Left ventricle myocardium superior (tissue), 1 donor: Measurements from ENCODE around the gene LUM. TPM values are rescaled to one million over a fixed set of nuclear protein-coding genes. Genes with fewer than 3 reads are reported as not detected.

Experiments
- ATAC-seq: fragments of 200-7000 bp; cut with Tn5 transposase; one replicate; pipeline ENCODE4 v1.9.1; 2020; ENCODE audit warnings: mild to moderate bottlenecking, moderate library complexity
- DNase-seq: peaks from one replicate; pipeline ENCODE4 v3.0.0-alpha.2; 2020
- intact Hi-C: fragments of 100-400 bp; cut with micrococcal nuclease; formaldehyde crosslinking; loops from one replicate; pipeline ENCODE4 v1.11.0; 2022
- total RNA-seq: library from RNA; stranded (reverse); fragmentation: NEBNext Ultra II Directional; extraction: Animal tissue kit (Norgen Biotek cat#: 25700); gene quantifications from one replicate; pipeline ENCODE4 v1.2.1, GENCODE V29; 2021
- donor health status: DM: no; HTN: yes; CAD: no; lungs with severe emphysema.

Gene LUM
- total RNA-seq, 1 donor from 2014 or later: 52.0 TPM

DNA sequence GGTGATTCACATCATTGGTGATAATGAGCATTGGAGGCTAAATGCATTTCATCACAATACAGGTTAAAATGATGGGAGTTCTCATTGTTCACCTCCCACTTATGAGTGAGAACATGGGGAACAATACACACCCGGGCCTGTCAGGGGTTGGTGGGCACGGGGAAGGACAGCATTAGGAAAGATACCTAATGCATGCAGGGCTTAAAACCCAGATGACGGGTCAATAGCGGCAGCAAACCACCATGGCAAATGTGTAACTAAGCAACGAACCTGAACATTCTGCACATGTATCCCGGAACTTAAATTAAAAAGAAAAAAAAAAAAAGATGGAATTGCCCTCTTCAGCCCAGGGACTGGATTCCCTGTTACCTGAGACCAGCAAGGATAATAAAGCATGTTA, 2.3 kb upstream of the LUM start:
- intact Hi-C loops: no loop called here
- DNase-seq (no peak), ATAC-seq (no peak)

DNA sequence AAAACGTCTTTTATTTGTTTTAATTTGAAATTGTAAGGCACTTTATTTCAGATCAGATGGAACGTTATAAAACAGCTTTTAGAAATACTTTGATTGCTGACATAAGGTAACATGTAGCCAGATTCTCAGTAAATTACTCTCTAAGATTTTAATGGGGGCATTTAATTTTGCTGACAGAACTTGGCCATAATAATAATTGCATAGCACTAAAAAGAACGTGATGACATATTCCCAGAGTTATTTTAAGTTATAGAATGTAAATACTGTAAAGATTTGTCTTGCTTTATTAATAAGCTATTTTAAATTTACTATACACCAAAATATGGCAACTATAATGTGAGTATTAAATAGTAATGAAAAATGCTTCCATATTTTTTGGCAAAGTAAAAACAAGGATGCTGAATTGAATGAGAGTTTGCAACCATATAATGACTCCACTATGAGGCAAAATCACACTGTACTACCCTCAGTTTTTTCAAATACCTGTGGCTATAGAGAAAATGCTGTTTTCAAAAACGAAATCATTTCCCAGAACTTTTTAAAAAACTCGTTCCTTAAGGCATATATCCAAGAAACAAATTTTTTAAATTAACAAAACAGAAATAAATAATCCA, 876 bp downstream of the LUM start:
- intact Hi-C loops: no loop called here
- DNase-seq (no peak), ATAC-seq (no peak)

DNA sequence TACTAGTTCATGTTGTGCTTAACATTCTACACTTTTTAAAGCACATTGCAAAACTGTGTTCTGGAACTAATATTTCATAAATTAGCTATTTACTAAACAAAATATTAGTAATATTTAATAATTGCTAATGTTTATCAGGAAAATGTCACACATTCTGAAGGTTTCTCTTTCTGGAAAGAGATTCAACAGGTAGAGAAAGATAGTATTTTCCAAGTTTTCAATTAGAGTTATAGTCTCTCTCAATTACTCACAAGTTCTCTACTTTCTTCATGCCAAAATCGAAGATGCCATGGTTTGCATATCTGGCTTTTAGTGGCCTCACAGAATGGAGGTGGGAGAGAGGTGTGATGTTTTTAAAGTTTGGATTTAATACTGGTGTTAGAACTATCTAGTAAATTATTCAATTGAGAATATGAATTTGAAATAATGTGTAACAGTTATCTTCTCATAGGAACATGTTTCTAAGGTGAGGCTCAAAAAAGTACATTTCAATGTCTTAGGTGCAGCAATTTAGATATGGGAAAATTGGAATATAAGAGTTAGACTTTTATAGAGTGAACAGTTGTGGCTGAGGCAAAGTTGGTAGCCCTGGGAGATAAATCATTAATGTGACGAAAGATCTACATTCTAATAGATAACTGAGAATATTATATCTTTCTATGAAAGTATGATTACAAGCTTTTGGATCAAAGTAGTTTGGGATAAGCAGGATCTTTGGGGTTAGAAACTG, 1.5 kb downstream of the LUM start:
- intact Hi-C loops: no loop called here
- DNase-seq (no peak), ATAC-seq (no peak)

DNA sequence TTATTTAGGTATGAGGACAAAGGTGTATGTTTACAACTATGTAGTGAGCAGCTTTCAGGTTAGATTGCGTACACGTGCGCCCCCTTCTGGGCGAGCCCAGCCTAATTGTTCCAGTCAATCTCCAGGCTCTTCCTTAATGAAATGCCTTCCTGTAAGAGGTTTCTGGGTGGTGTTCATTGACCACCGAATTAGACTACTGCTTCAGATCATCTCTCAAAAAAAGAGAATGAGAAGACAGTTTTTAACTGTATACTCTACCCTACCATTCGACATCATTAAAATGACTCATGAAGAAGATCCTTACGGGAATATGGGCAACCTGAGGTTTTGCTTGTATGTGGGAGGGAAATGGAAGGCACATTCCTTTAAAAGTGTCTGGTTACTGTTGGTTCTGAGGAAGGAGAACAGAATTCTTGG, 2.1 kb downstream of the LUM start:
- ATAC-seq (peak; percentile 86), DNase-seq (peak; percentile 87)
- intact Hi-C loops: no loop called here

DNA sequence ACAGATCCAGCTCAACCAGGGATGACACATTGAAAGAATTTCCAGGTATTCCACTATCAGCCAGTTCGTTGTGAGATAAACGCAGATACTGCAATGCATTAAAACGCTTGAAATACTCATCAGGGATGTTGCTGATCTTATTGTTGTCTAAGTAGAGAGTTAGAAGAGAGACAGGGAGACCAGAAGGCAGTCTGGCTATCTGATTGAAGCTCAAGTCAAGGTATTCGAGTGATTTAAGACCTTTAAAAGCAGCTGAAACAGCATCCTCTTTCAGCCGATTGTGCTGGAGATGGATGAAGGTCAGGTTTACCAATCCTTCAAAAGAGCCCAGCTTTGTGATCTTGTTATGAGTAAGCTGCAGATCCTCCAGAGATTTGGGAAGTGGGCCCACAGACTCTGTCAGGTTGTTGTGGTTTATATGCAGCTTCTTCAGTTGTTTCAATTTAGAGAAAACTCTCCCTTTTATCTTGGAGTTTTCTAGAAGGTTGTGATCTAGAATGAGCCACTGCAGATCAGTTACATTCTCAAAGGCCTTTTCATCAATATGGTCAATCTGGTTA, 3.0 kb downstream of the LUM start:
- no peak for DNase-seq
- ATAC-seq: no peak
- intact Hi-C loops: no loop called here

DNA sequence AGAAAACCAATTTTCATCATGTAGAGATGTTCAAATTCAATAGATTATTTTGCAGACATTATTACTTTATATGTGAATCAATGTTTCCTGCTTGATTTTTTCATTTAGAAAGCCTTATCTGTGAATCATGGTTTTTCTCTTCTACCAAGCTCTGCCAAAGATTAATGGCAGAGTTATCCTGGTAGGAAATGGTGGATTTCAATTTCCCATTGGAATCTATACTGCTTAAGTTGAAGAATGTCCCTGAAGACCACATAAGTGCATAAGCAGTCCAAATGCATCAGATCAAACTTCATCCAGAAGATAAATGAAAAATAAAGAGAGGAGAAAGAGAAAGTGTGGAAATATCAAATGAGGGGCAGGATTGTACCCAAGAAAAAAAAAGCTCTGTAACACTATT, 5.0 kb downstream of the LUM start:
- DNase-seq (no peak), ATAC-seq (no peak)
- intact Hi-C loops: no loop called here

DNA sequence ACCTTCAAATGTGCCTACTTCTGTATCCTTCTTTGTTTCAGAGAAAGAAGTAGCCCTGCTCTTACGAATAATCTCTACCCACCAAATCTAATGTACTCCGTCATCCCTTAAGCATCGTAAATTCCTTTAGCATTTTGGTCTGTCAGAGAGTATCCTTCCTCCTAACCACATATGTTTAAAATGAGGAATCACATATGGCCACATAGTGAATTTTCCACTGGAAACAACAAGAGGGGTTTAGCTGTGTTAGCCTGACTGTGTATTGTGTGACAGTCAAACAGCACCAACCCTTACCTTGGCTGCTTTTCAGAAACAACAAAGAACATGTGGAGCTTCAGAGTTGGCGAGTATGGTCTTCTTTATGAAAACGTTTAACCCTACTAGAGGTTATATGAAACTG, 5.5 kb downstream of the LUM start:
- ATAC-seq: peak; percentile 22
- intact Hi-C loops: no loop called here
- no peak for DNase-seq

DNA sequence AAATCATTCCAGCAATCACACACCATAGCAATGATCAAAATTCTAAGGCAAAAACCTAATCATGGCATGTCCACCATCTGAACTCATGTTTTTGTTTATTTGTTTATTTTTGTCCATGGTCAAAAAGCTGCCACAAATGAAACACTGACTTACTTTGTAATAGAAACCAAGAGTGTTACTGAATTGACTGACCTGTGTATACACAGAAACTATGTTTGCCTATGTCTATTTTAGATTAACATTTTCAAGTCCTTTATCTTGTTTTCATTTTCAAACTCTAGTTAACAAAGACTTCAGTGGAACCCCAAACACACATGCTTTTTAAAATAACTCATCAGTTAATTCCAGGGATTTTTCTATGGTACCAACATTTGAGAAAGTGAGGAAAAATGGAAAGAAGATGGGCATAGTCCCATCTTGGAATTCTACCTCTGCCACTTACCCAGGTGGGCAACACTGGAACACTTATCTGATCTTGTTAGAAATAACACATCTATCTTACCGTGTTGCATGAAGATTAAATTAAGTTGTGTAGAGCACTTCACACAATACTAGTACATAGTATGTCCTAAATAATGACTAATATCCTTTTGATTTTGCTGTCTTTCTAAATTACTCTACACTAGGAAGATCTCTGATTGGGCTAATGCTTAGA, 6.4 kb downstream of the LUM start:
- ATAC-seq: no peak
- no peak for DNase-seq
- intact Hi-C loops: no loop called here

DNA sequence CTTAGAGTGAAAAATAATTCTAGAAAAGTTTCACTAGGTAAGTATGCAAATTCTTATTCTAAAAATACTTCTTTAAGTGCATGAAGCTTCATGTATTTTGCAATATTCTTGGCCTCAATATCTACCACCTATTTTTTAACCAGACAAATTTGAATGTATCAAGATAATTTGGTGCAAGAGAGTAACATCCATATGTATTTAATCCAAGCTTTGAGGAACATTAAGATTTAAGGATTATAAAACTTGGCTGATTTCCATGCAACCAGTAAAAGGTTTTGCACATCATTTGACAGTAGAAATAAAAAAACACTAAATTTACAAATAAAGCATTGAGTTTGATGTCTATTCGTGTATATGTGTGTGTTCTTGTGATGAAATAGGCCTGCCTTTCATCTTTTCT, 7.7 kb downstream of the LUM start:
- no peak for ATAC-seq
- intact Hi-C loops: no loop called here
- no peak for DNase-seq

DNA sequence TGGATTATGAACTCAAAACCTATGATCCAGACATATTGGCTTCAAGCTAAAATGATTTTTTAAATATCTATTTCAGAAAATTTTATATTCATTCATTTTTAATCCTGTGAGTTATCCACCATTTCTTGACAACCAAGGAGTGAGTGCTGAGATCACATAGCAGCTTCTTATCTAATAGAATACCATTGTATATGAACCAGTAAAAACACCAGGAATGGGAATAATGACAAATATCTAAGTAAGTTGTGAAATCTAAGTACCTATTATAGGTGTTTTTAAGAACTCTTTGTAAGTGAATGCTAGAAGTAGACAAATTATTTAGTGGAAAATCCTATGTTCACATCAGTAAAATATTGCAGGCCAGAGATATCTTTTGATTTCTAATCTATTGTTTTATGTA, 8.2 kb downstream of the LUM start:
- DNase-seq: no peak
- intact Hi-C loops: no loop called here

DNA sequence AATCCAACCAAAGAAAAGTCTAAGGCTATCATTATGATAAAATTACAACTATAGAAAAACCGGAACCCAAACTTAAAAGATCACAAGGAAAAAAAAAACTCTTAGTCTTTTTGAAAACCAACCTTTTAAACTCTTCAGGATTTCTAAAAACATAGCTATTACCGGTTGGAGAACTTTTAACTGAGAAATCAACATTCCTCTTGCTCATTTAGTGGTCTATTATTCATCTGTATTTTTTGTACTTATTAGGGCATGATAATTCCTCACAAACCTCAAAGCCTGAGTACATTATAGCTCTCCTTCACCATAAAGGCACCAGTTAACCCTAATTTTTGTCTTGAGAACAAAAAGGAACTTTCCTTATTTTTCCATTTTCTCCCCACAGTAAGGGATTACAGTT, 10.4 kb downstream of the LUM start:
- intact Hi-C loops: no loop called here
- ATAC-seq: no peak
- DNase-seq: no peak

More for the DNA sequence above, 8.2 kb downstream of the LUM start:
- no peak for ATAC-seq

DNA sequence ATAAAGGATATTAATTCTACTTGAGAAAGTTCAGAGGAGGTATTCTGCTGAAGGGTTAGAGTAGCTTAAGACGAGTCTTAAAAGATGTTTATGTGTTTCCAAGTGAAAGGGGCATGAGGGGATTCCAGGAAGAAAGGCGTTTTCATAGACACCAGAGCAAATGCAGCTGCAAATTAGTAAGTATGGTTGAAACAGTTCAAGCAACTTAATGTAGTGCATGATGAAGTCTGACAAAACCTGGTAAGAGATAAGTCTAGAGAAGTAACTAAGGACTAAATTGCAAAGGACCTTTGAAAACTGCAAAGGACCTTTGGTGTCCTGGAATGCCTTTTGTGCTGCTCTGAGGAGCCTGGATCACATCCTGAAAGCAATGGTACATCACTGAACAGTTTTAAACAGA, 11.5 kb downstream of the LUM start:
- ATAC-seq (no peak), DNase-seq (no peak)
- intact Hi-C loops: no loop called here

DNA sequence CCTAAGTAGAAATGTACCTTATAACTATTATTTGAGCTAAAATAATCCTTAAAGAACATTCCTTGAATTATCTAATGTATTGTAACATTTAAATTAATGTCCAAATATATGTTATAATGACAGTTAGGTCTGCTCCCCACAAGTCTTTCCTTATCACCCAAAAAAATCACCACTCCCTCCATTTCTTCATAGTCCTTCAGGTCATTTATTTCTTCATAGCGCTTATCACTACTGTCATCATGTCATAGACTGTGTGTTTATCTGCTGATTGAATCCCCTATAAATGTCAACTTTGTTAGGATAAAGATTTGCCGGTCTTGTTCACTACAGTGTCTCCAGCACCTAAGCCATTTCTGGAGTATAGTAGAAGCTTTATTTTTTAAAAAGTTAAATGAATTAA, 12.0 kb downstream of the LUM start:
- intact Hi-C loops: no loop called here
- ATAC-seq (no peak), DNase-seq (no peak)

DNA sequence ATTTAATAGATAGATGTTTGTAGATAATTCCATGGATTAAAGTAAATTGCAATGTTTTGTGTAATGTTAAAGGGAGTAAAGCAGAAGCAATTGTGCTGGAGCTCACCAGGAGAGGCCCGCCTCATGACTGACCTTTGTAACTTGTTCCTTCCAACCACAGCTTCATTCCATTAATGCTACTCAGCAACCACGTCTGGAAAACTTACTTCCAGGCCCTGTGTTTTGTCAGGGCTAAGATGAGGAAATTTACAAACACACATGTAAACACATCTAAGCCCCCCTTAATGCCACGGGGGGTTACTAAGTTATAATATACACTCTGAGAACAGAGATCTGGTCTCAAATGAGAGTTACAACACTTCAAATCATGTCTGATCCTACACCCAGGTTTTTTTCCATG, 12.4 kb downstream of the LUM start:
- intact Hi-C loops: no loop called here
- ATAC-seq (peak; percentile 56), DNase-seq (no peak)

DNA sequence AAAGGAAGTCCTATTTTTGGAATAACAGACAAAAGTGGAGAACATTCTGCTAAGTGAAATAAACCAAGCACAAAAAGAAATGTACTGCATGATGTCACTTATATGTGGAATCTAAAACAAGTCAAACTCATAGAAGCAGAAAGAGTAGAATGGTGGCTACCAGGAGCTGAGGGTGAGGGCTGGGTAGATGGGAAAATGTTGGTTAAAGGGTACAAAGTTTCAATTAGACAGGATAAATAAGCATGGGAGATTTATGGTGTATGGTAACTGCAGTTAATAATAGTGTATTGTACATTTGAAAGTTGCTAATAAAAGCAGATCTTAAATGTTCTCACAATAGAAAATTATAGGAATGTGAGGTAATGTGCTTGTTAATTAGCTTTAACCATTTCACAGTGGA, 12.8 kb downstream of the LUM start:
- ATAC-seq (no peak), DNase-seq (no peak)
- intact Hi-C loops: no loop called here

DNA sequence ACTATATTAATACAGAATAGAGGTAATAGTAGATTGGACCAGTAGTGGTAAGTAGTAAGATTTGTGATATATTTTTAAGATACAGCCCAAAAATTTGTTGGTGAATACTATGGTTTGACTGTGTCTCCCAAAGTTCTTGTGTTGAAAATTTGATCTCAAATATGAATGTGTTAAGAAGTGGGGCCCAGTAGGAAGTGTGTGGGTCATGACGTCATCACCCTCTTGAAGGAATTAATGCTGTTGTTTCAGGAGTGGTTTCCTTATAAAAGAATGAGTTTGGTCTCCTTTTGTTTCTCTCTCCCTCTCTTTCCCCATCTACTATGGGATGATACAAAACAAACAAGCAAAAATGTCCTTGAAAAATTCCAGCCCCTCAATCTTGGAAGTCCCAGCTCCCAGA, 16.3 kb downstream of the LUM start:
- ATAC-seq (no peak), DNase-seq (no peak)
- intact Hi-C loops: no loop called here

DNA sequence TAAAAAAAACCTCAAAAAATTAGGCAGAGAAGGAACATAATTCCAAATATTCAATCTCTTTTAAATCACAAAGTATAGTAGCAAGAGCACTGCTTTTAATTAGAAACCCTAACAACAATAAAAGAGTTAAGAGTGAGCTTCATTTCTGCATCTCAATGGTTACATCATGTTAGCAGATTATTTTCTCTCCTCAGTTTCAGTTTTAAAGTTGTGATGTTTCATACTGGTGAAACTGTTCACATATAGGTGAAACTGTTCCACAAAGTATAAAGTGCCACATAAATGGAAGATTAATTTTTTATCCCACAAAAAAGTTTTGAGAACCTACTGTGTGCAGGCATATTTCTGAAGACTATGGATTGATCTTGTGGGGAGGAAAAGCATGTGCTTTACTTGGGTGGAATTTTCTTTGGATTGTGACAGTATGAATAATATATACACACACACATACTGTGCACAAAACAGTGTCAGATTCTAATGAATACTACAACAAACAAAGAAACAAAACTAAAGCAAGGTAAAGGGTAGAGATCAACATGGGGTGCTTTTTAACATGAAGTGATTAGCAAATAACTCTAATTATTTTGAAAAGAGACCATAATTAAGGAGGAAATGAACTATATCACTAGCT, 17.1 kb downstream of the LUM start:
- no peak for DNase-seq
- no peak for ATAC-seq
- intact Hi-C loops: no loop called here

DNA sequence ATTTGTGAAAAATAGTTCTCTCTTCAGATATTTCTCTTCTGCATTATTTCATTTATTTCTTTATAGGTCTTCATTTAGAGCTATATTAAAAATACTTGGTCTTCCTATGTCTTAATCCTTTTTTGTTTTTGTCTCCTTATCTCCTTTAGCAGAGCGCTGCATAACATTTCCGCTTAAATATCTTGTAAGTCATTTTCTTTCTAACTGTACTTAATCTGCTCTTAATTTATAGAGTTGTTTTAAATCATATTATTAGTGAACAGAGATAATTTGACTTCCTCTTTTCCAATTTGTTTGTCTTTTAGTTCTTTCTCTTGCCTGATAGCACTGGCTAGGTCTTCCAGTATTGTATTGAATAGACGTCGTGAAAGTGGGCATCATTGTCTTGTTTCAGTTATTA, 18.0 kb downstream of the LUM start:
- DNase-seq (no peak), ATAC-seq (no peak)
- intact Hi-C loops: no loop called here

DNA sequence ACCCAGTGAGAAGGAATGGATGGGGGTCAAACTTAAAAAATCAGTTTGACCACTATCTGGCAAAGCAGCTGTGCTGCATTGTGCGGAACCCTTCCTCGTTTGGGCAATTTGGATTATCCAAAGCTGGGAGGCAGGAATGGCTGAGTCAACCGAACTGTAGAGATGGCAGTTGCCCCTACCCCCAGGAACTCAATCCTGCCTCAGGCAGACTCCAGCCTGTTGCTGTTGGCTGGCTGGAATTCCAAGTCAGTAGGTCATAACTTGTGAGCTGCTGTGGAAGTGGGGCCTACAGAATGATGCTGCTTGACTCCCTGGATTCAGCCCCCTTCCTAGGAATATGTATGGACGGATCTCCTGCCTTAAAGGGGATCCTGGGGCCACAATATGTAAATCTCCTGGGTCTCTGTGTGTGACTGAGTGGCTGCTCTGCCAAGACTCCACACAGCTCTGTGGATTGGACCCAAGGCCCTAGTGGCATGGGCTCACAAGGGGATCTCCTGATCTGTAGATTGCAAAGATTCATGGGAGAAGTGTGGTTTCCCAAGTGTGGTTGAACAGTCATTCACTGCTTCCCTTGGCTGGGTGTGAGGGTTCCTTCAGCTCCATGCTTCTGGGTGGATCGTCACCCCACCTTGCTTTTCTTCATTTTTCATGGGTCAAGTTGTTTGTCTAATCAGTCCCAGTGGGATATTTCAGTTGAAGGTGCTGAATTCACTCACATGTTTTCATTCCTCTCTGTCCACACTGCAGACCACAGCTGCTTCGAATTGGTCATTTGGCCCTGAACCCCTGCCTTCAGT, 19.2 kb downstream of the LUM start:
- DNase-seq: no peak
- intact Hi-C loops: no loop called here
- no peak for ATAC-seq
